ENCODE results near the gene URM1.

Gene URM1

GRCh38 chr9:128325629-128326028, 45.5 kb upstream of the URM1 start:
- Histone ChIP-seq H2AFZ (ENCODE audit: low read length) (no peak overlapping the region), H4K20me1 (ENCODE audit: insufficient read depth, low read length, poor library complexity, severe bottlenecking) (peaks cover 7% of the 10 kb centered on the region), H3K27me3 (ENCODE audit: insufficient read depth, low read length, poor library complexity, severe bottlenecking) (no peaks in the 10 kb centered on the region), H3K4me2 (ENCODE audit: low read depth, low read length, poor library complexity, severe bottlenecking) (no peak overlapping the region), H3K79me2 (ENCODE audit: insufficient read depth, low read length) (peaks cover 38% of the 10 kb centered on the region), H3K4me3 (ENCODE audit: low read length, poor library complexity, severe bottlenecking) (no peak overlapping the region), H3K4me1 (ENCODE audit: insufficient read depth, low read length, poor library complexity, severe bottlenecking) (peaks cover 8% of the 10 kb centered on the region), H3K9ac (ENCODE audit: low read depth, low read length, poor library complexity, severe bottlenecking) (no peak overlapping the region), H3F3A (ENCODE audit: low read depth) (no peaks in the 10 kb centered on the region), H3K9me2 (replicated peaks; ENCODE audit: low read depth, low read length) (no peaks in the 10 kb centered on the region), H3K36me3 (ENCODE audit: insufficient read depth, low read length) (no peaks in the 10 kb centered on the region), H3K9me3 (ENCODE audit: insufficient read depth, low read depth, low read length) (no peaks in the 10 kb centered on the region)
- TF ChIP-seq CTCF (conservative IDR thresholded peaks at IDR 0.05; ENCODE audit: low read length) (no peak), EZH2phosphoT487 (IDR thresholded peaks at IDR 0.05; ENCODE audit: borderline replicate concordance) (no peak)

DNA sequence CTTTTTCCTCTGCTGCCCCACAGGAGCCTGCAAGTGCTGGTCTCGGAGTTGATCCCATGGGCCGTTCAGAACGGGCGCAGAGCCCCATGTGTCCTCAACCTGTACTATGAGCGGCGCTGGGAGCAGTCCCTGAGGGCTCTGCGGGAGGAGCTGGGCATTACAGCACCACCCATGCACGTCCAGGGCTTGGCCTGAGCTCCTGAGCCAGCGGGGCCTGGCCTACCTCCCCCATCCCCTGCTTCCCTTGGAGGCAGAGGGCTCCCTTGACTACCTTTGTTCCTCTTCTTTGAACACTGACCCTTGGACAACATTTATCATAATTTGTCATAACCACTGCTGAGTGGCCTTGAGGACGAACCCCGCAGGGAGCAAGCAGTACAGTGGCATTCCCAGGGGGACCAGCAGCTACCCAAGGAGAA, 37.7 kb upstream of the URM1 start:
- H3K4me3 ChIP-seq (ENCODE audit: low read length, poor library complexity, severe bottlenecking): no peak overlapping the region
- H4K20me1 ChIP-seq (ENCODE audit: insufficient read depth, low read length, poor library complexity, severe bottlenecking): no peaks in the 10 kb centered on the region
- H3K27me3 ChIP-seq (ENCODE audit: insufficient read depth, low read length, poor library complexity, severe bottlenecking): no peaks in the 10 kb centered on the region
- H3K4me2 ChIP-seq (ENCODE audit: low read depth, low read length, poor library complexity, severe bottlenecking): no peak overlapping the region
- TF ChIP-seq CTCF (conservative IDR thresholded peaks at IDR 0.05; ENCODE audit: low read length) (no peak), EZH2phosphoT487 (IDR thresholded peaks at IDR 0.05; ENCODE audit: borderline replicate concordance) (no peak)
- H3K9ac ChIP-seq (ENCODE audit: low read depth, low read length, poor library complexity, severe bottlenecking): no peak overlapping the region
- no peaks in the 10 kb centered on the region for H3K79me2 ChIP-seq (ENCODE audit: insufficient read depth, low read length)
- no peaks in the 10 kb centered on the region for H3K4me1 ChIP-seq (ENCODE audit: insufficient read depth, low read length, poor library complexity, severe bottlenecking)
- H3K36me3 ChIP-seq (ENCODE audit: insufficient read depth, low read length): no peaks in the 10 kb centered on the region
- H3K9me3 ChIP-seq (ENCODE audit: insufficient read depth, low read depth, low read length): no peaks in the 10 kb centered on the region
- H2AFZ ChIP-seq (ENCODE audit: low read length): no peak overlapping the region
- no peaks in the 10 kb centered on the region for H3F3A ChIP-seq (ENCODE audit: low read depth)
- H3K9me2 ChIP-seq (replicated peaks; ENCODE audit: low read depth, low read length): no peaks in the 10 kb centered on the region

DNA sequence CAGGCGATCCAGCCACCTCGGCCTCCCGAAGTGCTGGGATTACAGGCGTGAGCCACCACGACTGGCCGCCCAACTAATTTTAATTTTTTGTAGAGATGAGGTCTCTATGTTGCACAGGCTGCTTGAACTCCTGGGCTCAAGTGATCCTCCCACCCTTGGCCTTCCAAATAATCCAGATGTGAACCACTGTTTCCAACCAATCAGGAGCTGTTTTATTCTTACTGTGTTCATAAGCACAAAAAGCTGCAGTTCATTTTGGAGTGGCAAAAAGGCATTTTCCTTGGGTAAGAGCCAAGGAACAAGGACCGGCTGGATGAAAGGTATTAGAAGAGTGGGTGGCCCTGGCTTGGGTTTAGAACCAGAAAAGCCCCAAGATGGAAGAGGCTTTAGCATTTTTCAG, 36.0 kb upstream of the URM1 start:
- Histone ChIP-seq H3K9me3 (ENCODE audit: insufficient read depth, low read depth, low read length) (no peaks in the 10 kb centered on the region), H3K79me2 (ENCODE audit: insufficient read depth, low read length) (no peaks in the 10 kb centered on the region), H2AFZ (ENCODE audit: low read length) (no peak overlapping the region), H3K4me3 (ENCODE audit: low read length, poor library complexity, severe bottlenecking) (no peak overlapping the region), H4K20me1 (ENCODE audit: insufficient read depth, low read length, poor library complexity, severe bottlenecking) (no peaks in the 10 kb centered on the region), H3K4me2 (ENCODE audit: low read depth, low read length, poor library complexity, severe bottlenecking) (no peak overlapping the region), H3K9me2 (replicated peaks; ENCODE audit: low read depth, low read length) (no peaks in the 10 kb centered on the region), H3K4me1 (ENCODE audit: insufficient read depth, low read length, poor library complexity, severe bottlenecking) (peaks cover 6% of the 10 kb centered on the region), H3K36me3 (ENCODE audit: insufficient read depth, low read length) (no peaks in the 10 kb centered on the region), H3K27me3 (ENCODE audit: insufficient read depth, low read length, poor library complexity, severe bottlenecking) (no peaks in the 10 kb centered on the region), H3F3A (ENCODE audit: low read depth) (no peaks in the 10 kb centered on the region), H3K9ac (ENCODE audit: low read depth, low read length, poor library complexity, severe bottlenecking) (no peak overlapping the region)
- TF ChIP-seq CTCF (conservative IDR thresholded peaks at IDR 0.05; ENCODE audit: low read length): no peak
- TF ChIP-seq EZH2phosphoT487 (IDR thresholded peaks at IDR 0.05; ENCODE audit: borderline replicate concordance): no peak

Data from Loucy (cell line).